Aorta (tissue), 5 donors: ENCODE measurements around the gene EXOC1L. TPM values are rescaled to one million over a fixed set of nuclear protein-coding genes. Genes with fewer than 3 reads are reported as not detected.
"Not testable (repeated sequence)": the region's sequence is repeated elsewhere in the genome, so short reads cannot be mapped to it uniquely, and the experiment has no call there.

Experiments
- ATAC-seq: fragments of 200-7000 bp; cut with Tn5 transposase; one replicate; pipeline ENCODE4 v1.9.1; 2022; ENCODE audit warnings: moderate library complexity; ENCODE audit not compliant: low FRiP score
- DNase-seq, 2 donors: peaks; one replicate each; pipeline ENCODE4 v3.0.0-alpha.2; 2020
- H3K27ac ChIP-seq, 2 donors: one replicate each; pipeline ENCODE4 v1.5.1; 2013; ENCODE audit warnings: low read length in 2 of 2, mild to moderate bottlenecking in 2 of 2, moderate library complexity in 2 of 2, control low read depth in 1 of 2, inconsistent platforms in 1 of 2, low read depth in 1 of 2
- H3K27me3 ChIP-seq, 2 donors: one replicate each; pipeline ENCODE4 v1.6.1; 2013; ENCODE audit warnings: control low read depth in 1 of 2, low read length in 1 of 2, mild to moderate bottlenecking in 1 of 2, moderate library complexity in 1 of 2; ENCODE audit not compliant: insufficient read depth in 2 of 2, control insufficient read depth in 1 of 2
- H3K36me3 ChIP-seq, 2 donors: one replicate each; pipeline ENCODE4 v1.6.1; 2013; ENCODE audit warnings: control low read depth in 1 of 2, low read length in 1 of 2, mild to moderate bottlenecking in 1 of 2; ENCODE audit not compliant: insufficient read depth in 2 of 2, control insufficient read depth in 1 of 2
- H3K4me1 ChIP-seq, 2 donors: one replicate each; pipeline ENCODE4 v1.6.1; 2013; ENCODE audit warnings: low read length in 2 of 2, control low read depth in 1 of 2, mild to moderate bottlenecking in 1 of 2, moderate library complexity in 1 of 2; ENCODE audit not compliant: insufficient read depth in 2 of 2, control insufficient read depth in 1 of 2
- H3K4me3 ChIP-seq, 2 donors: one replicate each; pipeline ENCODE4 v1.5.1; 2013; ENCODE audit warnings: low read length in 2 of 2, control low read depth in 1 of 2, mild to moderate bottlenecking in 1 of 2
- H3K9me3 ChIP-seq: one replicate; pipeline ENCODE4 v1.6.1; 2013; ENCODE audit warnings: mild to moderate bottlenecking, low read length; ENCODE audit not compliant: control insufficient read depth
- WGBS, 2 donors: extraction: QIAGEN DNeasy Blood & Tissue Kit; methylation state at CpG; one replicate each; pipeline ENCODE4 v1.1.7; 2013; 5-methylcytosine and 5-hydroxymethylcytosine counted together
- intact Hi-C, 2 donors: fragments of 100-400 bp; cut with DNase I; formaldehyde crosslinking; loops; one replicate each; pipeline versions ENCODE4 v1.14.2 to v1.15.0; 2022
- polyA plus RNA-seq, 2 donors: library from polyadenylated mRNA; stranded (reverse); fragments of 200-250 nt; gene quantifications; one replicate each; pipeline ENCODE4 v1.2.3, GENCODE V29; 2013
- total RNA-seq, 2 donors: library from RNA; stranded (reverse); fragmentation: NEBNext Ultra II Directional; extraction: Animal tissue kit (Norgen Biotek cat#: 25700); gene quantifications; one replicate each; pipeline ENCODE4 v1.2.1, GENCODE V29; 2021
- donor health status: healthy with polysubstance abuse.
- donor health status: Bipolar disorder and iron deficiency.
- donor health status: DM: no; HTN: no; CAD: no.
- donor health status: DM: no; HTN: no; CAD: no.
- donor health status: DM: yes; HTN: yes; CAD: no.

The EXOC1L gene
- total and polyA plus RNA-seq, 4 donors: not detected

- ATAC-seq, H3K27ac ChIP-seq, intact Hi-C loops, H3K9me3 ChIP-seq, H3K4me3 ChIP-seq, H3K36me3 ChIP-seq, DNase-seq, H3K27me3 ChIP-seq, H3K4me1 ChIP-seq: not testable (repeated sequence)
- 79 to 91% methylated on average over 18 to 21 of the region's 22 CpGs for WGBS, 2 donors
Observed at GRCh38 chr4:55841373-55842239, 22.0 kb downstream of the EXOC1L start.

- H3K4me1 ChIP-seq, H3K27ac ChIP-seq, H3K4me3 ChIP-seq, H3K36me3 ChIP-seq, intact Hi-C loops, ATAC-seq, H3K27me3 ChIP-seq, H3K9me3 ChIP-seq, DNase-seq: not testable (repeated sequence)
- WGBS, 2 donors: 67 to 73% methylated on average over 4 to 10 of the region's 10 CpGs
Observed at GRCh38 chr4:55842312-55842711, 22.7 kb downstream of the EXOC1L start.

GRCh38 chr4:55849724-55850123, 30.1 kb downstream of the EXOC1L start:
- Histone ChIP-seq H3K4me1 (peaks cover 0 to 4% of the 10 kb centered on the region in 2 donors), H3K36me3 (no peaks in the 10 kb centered on the region), H3K9me3 (no peaks in the 10 kb centered on the region), H3K27me3 (no peaks in the 10 kb centered on the region), H3K27ac (no peak overlapping the region), H3K4me3 (no peak overlapping the region)
- DNase-seq (no peak), ATAC-seq (no peak)
- intact Hi-C loops: loop anchor here (10.0 kb wide), 2 partner anchors 305 to 505 kb away; partner anchors contain the start of genes CLOCK (in 2 of the 2) and SRD5A3 (in 1 of the 2)
- WGBS, 2 donors: 65 to 71% methylated on average over 9 of the region's 9 CpGs

- no peak for DNase-seq
- 59 to 73% methylated on average over 6 of the region's 6 CpGs for WGBS, 2 donors
- intact Hi-C loops: loop anchor here (10.0 kb wide), 2 partner anchors 307 to 507 kb away; partner anchors contain the start of genes CLOCK (in 2 of the 2) and SRD5A3 (in 1 of the 2)
- no peaks in the 10 kb centered on the region for H3K9me3 ChIP-seq
- peaks cover 2 to 4% of the 10 kb centered on the region in 2 donors for H3K4me1 ChIP-seq
- no peaks in the 10 kb centered on the region for H3K27me3 ChIP-seq
- H3K36me3 ChIP-seq: no peaks in the 10 kb centered on the region
- no peak for ATAC-seq
- no peak overlapping the region for H3K27ac ChIP-seq
- no peak overlapping the region for H3K4me3 ChIP-seq
Observed at GRCh38 chr4:55851885-55852284, 32.3 kb downstream of the EXOC1L start.

- peak; percentile 99 for ATAC-seq
- peak within 1 kb of the TSS; percentile 3 to 89 for H3K27ac ChIP-seq
- H3K27me3 ChIP-seq: no peaks in the 10 kb centered on the region
- 0% methylated on average over 50 of the region's 50 CpGs for WGBS, 2 donors
- DNase-seq: peak; percentile 99 to 100
- no peaks in the 10 kb centered on the region for H3K36me3 ChIP-seq
- intact Hi-C loops: loop anchor here (10.0 kb wide), 2 partner anchors 309 to 509 kb away; partner anchors contain the start of genes CLOCK (in 2 of the 2) and SRD5A3 (in 1 of the 2)
- peaks cover 2 to 4% of the 10 kb centered on the region in 2 donors for H3K4me1 ChIP-seq
- no peaks in the 10 kb centered on the region for H3K9me3 ChIP-seq
- peak within 1 kb of the TSS; percentile 78 to 94 for H3K4me3 ChIP-seq
Observed at GRCh38 chr4:55853484-55854046, 34.0 kb downstream of the EXOC1L start, which contains the start of gene EXOC1. Gene EXOC1, plus strand, starts transcription at chr4:55853648. Its CDS starts 4,676 bp downstream, at chr4:55858324.

- DNase-seq (no peak), ATAC-seq (no peak)
- WGBS, 2 donors: 7 to 9% methylated on average over 7 of the region's 7 CpGs
- intact Hi-C loops: loop anchor here (10.0 kb wide), 2 partner anchors 309 to 509 kb away; partner anchors contain the start of genes CLOCK (in 2 of the 2) and SRD5A3 (in 1 of the 2)
- Histone ChIP-seq H3K4me1 (peaks cover 2 to 4% of the 10 kb centered on the region in 2 donors), H3K36me3 (no peaks in the 10 kb centered on the region), H3K27ac (peak overlapping the region in 1 of 2 donors; percentile 89), H3K4me3 (peak overlapping the region; percentile 78 to 94), H3K27me3 (no peaks in the 10 kb centered on the region), H3K9me3 (no peaks in the 10 kb centered on the region)
Observed at GRCh38 chr4:55854129-55854528, 34.5 kb downstream of the EXOC1L start.

GRCh38 chr4:55857586-55857985, 38.0 kb downstream of the EXOC1L start:
- Histone ChIP-seq H3K27me3 (no peaks in the 10 kb centered on the region), H3K4me3 (no peak overlapping the region), H3K4me1 (peaks cover 0 to 2% of the 10 kb centered on the region in 2 donors), H3K27ac (no peak overlapping the region), H3K36me3 (no peaks in the 10 kb centered on the region), H3K9me3 (no peaks in the 10 kb centered on the region)
- DNase-seq (no peak), ATAC-seq (no peak)
- 95 to 100% methylated on average over 1 of the region's 1 CpG for WGBS, 2 donors
- intact Hi-C loops: loop anchor here (10.0 kb wide), 2 partner anchors 313 to 513 kb away; partner anchors contain the start of genes CLOCK (in 2 of the 2) and SRD5A3 (in 1 of the 2)

- Histone ChIP-seq H3K27me3 (no peaks in the 10 kb centered on the region), H3K36me3 (no peaks in the 10 kb centered on the region), H3K9me3 (no peaks in the 10 kb centered on the region), H3K27ac (no peak overlapping the region), H3K4me3 (no peak overlapping the region), H3K4me1 (peaks cover 0 to 2% of the 10 kb centered on the region in 2 donors)
- no peak for ATAC-seq
- no peak for DNase-seq
- intact Hi-C loops: loop anchor here (10.0 kb wide), 2 partner anchors 315 to 515 kb away; partner anchors contain the start of genes CLOCK (in 2 of the 2) and SRD5A3 (in 1 of the 2)
- 29 to 33% methylated on average over 2 of the region's 2 CpGs for WGBS, 2 donors
Observed at GRCh38 chr4:55859711-55860110, 40.1 kb downstream of the EXOC1L start.
